SU-DHL-6 (cell line): ENCODE data around the gene FAM111B.
"Not testable (repeated sequence)": the region's sequence is repeated elsewhere in the genome, so short reads cannot be mapped to it uniquely, and the experiment has no call there.

Experiments used
- H2AFZ ChIP-seq: fragments of 200-600 bp; sonication (generic); 2 replicates; pipeline ENCODE4 v1.6.1; 2014; ENCODE audit warnings: low read depth, mild to moderate bottlenecking, moderate library complexity, mixed read lengths, antibody characterized with exemption, low read length; ENCODE audit not compliant: severe bottlenecking
- H3F3A ChIP-seq: fragments of 200-600 bp; shearing (Covaris generic); 2 replicates; pipeline ENCODE4 v1.6.0; 2016; ENCODE audit warnings: antibody characterized with exemption, mild to moderate bottlenecking; ENCODE audit not compliant: insufficient read depth
- H3K27ac ChIP-seq: fragments of 200-600 bp; sonication (generic); 2 replicates; pipeline ENCODE4 v1.5.1; 2016; ENCODE audit warnings: low read depth, mild to moderate bottlenecking, low read length, moderate library complexity, mixed read lengths
- H3K27me3 ChIP-seq: fragments of 200-600 bp; sonication (generic), shearing (Covaris generic); 2 replicates; pipeline ENCODE4 v1.6.0; 2014; ENCODE audit warnings: mild to moderate bottlenecking, low read length
- H3K36me3 ChIP-seq: fragments of 200-600 bp; sonication (generic); 2 replicates; pipeline ENCODE4 v1.6.1; 2014; ENCODE audit warnings: mild to moderate bottlenecking, low read length, mixed read lengths
- H3K4me2 ChIP-seq: fragments of 300-600, 200-600 bp; shearing (Covaris generic), sonication (generic); 2 replicates; pipeline ENCODE4 v1.6.0; 2014; ENCODE audit warnings: low read length, low read depth, mild to moderate bottlenecking; ENCODE audit not compliant: poor library complexity, severe bottlenecking
- H3K4me3 ChIP-seq: fragments of 200-600 bp; sonication (generic); 2 replicates; pipeline ENCODE4 v1.5.1; 2014; ENCODE audit warnings: antibody characterized with exemption, low read length, mild to moderate bottlenecking, mixed read lengths; ENCODE audit not compliant: insufficient read depth, poor library complexity, severe bottlenecking
- H3K79me2 ChIP-seq: fragments of 200-600 bp; sonication (generic); 2 replicates; pipeline ENCODE4 v1.6.1; 2014; ENCODE audit warnings: mild to moderate bottlenecking, low read length, moderate library complexity; ENCODE audit not compliant: insufficient read depth
- H3K9ac ChIP-seq: fragments of 200-600 bp; sonication (generic); 2 replicates; pipeline ENCODE4 v1.7.0; 2014; ENCODE audit warnings: mild to moderate bottlenecking, low read length
- H3K9me2 ChIP-seq: fragments of 200-600 bp; sonication (generic); replicated peaks from 2 replicates; pipeline ENCODE4 v1.6.1; 2014; ENCODE audit warnings: low read length; ENCODE audit not compliant: insufficient read depth
- H3K9me3 ChIP-seq: fragments of 200-600 bp; sonication (generic); 2 replicates; pipeline ENCODE4 v1.6.1; 2014; ENCODE audit warnings: low read length, mixed read lengths; ENCODE audit not compliant: insufficient read depth
- H4K20me1 ChIP-seq: fragments of 200-600 bp; sonication (generic); 2 replicates; pipeline ENCODE4 v1.6.1; 2014; ENCODE audit warnings: low read depth, mild to moderate bottlenecking, antibody characterized with exemption, low read length, moderate library complexity, mixed read lengths
- EZH2phosphoT487 ChIP-seq: fragments of 200-600 bp; sonication (generic), shearing (Covaris generic); conservative IDR thresholded peaks from 2 replicates; pipeline ENCODE4 v1.6.1; 2018; ENCODE audit warnings: mild to moderate bottlenecking, antibody characterized with exemption, low read length, moderate library complexity, mixed read lengths
- TF ChIP-seq, protein P1 (sequence below): fragments of 200-600 bp; sonication (generic); IDR thresholded peaks from one replicate; pipeline ENCODE4 v1.5.1; 2017; ENCODE audit warnings: antibody characterized with exemption, mild to moderate bottlenecking, low read length, moderate library complexity; ENCODE audit not compliant: insufficient read depth, poor library complexity, severe bottlenecking

FAM111B gene

DNA sequence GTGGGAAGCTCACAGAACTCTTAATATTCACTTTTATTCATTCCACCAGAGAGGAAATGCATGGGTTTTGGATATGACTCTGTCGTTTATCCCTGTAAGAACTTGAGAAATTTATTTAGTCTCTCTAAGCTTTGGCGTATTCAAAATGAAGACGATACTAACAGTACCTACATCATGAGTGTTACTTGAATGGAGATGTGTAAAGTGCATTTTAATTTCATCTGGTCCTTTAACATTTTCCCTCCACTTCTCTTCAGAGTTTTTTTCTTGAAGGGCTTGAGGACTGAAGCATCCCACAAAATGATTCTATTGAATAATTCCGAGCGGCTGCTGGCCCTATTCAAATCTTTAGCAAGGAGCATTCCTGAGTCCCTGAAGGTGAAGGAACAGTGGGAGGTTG, 21.0 kb upstream of the FAM111B start, which contains the start of gene GLYATL1B:
GLYATL1B (plus strand) TSS at position 301 of the 400 bp plus-strand sequence; CDS start at position 301, 0 bp downstream.
- not testable (repeated sequence) for H3K9me3 ChIP-seq, H3K9ac ChIP-seq, H3K27ac ChIP-seq, H3K27me3 ChIP-seq, H3K9me2 ChIP-seq, H2AFZ ChIP-seq, H4K20me1 ChIP-seq, H3K79me2 ChIP-seq, H3K4me2 ChIP-seq, H3K4me3 ChIP-seq, H3K36me3 ChIP-seq
- H3F3A ChIP-seq = peaks cover 14% of the 10 kb centered on the region

DNA sequence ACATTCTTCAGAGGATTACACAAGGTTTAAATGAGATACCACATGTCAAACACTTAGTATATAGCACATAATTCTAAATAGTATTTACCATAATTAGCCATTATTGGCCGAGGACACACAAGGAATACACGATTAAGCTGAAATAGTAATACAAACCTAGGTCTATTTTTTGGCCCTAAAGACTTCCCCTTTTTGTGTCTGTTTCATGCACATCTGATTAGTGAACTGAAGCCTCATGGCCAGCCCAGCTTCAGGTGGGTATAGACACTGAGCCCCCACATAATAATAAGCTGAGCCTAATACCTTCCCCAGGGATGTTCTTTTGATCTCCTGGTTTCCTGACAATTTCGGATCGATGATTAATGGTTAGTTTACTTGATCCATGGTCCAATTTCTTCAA, 18.9 kb upstream of the FAM111B start:
- H4K20me1 ChIP-seq = no peaks in the 10 kb centered on the region
- H3F3A ChIP-seq = peaks cover 23% of the 10 kb centered on the region
- H3K9ac ChIP-seq = no peak overlapping the region
- H2AFZ ChIP-seq = no peak overlapping the region
- H3K27ac ChIP-seq = peak overlapping the region; percentile 59
- H3K9me3 ChIP-seq = no peaks in the 10 kb centered on the region
- peaks cover 13% of the 10 kb centered on the region; the same call in 1 of the 2 replicates for H3K36me3 ChIP-seq
- no peak for TF ChIP-seq EZH2phosphoT487
- TF ChIP-seq, protein P1, sequence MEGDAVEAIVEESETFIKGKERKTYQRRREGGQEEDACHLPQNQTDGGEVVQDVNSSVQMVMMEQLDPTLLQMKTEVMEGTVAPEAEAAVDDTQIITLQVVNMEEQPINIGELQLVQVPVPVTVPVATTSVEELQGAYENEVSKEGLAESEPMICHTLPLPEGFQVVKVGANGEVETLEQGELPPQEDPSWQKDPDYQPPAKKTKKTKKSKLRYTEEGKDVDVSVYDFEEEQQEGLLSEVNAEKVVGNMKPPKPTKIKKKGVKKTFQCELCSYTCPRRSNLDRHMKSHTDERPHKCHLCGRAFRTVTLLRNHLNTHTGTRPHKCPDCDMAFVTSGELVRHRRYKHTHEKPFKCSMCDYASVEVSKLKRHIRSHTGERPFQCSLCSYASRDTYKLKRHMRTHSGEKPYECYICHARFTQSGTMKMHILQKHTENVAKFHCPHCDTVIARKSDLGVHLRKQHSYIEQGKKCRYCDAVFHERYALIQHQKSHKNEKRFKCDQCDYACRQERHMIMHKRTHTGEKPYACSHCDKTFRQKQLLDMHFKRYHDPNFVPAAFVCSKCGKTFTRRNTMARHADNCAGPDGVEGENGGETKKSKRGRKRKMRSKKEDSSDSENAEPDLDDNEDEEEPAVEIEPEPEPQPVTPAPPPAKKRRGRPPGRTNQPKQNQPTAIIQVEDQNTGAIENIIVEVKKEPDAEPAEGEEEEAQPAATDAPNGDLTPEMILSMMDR = no peak
- H3K4me2 ChIP-seq = peak overlapping the region; percentile 19
- H3K9me2 ChIP-seq = no peaks in the 10 kb centered on the region
- H3K4me3 ChIP-seq = no peak overlapping the region
- no peaks in the 10 kb centered on the region for H3K27me3 ChIP-seq
- no peaks in the 10 kb centered on the region for H3K79me2 ChIP-seq

DNA sequence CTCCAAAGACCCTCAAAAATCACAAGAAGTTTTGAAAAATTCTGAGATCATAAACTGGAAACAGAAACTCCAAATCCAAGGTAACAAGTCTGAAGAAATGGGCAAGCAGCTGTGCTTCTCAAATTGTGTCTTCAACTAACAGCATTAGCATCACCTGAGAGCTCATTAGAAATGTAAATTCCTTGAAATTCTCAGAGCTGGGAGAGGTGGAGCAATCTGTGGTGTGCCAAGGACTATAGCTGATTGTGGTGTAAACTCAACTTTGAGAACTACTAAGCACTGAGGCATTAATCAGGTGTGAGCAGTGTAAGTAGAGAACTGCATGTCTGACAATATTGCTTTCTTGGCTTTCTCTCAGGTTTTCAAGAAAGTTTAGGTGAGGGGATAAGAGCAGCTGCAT, 13.5 kb upstream of the FAM111B start:
- H3K9me2 ChIP-seq, H4K20me1 ChIP-seq, H3K27ac ChIP-seq, H3K4me2 ChIP-seq, H2AFZ ChIP-seq, H3K4me3 ChIP-seq, H3K9ac ChIP-seq, H3K9me3 ChIP-seq, H3K27me3 ChIP-seq: not testable (repeated sequence)
- H3K36me3 ChIP-seq = peaks cover 36% of the 10 kb centered on the region
- H3K79me2 ChIP-seq = peaks cover 22% of the 10 kb centered on the region
- H3F3A ChIP-seq = peaks cover 51% of the 10 kb centered on the region

DNA sequence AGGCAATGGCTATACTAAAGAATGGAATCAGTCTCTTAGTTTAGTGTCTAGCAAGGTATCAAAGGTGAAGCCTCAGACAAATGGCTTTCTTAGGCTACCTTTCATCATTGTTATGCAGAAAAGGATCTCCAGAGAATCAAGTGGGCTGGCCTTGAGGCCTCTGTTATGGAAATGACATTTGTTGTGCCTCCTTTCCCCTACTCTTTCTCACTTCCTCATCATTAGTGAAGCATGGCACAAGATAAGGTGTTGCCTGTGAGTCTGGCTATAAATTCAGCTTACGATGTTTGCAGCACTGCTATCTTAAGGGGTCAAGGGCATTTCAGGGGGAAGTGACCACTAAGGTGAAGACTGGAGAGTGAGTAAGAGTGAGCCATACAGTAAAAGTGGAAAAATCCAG, 11.8 kb upstream of the FAM111B start:
- Histone ChIP-seq H3K9ac (peak overlapping the region; percentile 56), H3K4me2 (peak overlapping the region; percentile 90), H3K36me3 (peaks cover 44% of the 10 kb centered on the region), H3K27ac (peak overlapping the region; percentile 95), H3F3A (peaks cover 54% of the 10 kb centered on the region), H3K79me2 (peaks cover 36% of the 10 kb centered on the region)
- H4K20me1 ChIP-seq, H2AFZ ChIP-seq, H3K27me3 ChIP-seq, H3K9me2 ChIP-seq, H3K4me3 ChIP-seq, H3K9me3 ChIP-seq: not testable (repeated sequence)

DNA sequence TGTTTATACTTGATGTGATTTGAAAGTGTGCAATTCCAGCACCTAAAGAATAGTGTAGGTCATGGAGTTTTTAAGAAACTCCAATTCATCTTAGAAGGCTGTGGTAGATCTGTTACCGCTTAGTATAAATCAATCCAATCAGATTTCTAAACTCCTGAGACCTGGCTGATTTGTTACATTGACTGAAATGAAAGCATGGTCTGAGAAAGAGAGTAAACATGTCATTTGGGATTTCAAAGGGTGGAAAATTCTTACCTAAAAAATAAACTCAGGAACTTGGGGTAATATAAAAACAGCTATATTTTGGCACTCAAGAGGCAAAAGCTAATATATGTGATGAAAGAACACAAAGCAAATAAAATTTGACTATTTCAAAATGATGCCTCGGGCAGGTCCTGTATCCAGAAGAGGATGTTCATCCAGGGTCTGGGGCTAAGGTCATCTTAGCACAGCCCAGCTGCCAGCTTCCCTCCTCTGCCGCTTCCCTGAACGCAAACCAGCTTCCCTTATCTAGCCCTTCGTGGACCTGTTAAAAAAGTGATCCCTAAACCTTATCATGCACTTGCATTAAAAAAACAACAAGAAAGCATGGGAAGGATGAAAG, 11.0 kb upstream of the FAM111B start:
- Histone ChIP-seq H3F3A (peaks cover 57% of the 10 kb centered on the region), H3K79me2 (peaks cover 44% of the 10 kb centered on the region), H3K9ac (peak overlapping the region; percentile 56), H3K4me3 (peak overlapping the region; percentile 57), H3K27ac (peak overlapping the region; percentile 95), H3K36me3 (peaks cover 48% of the 10 kb centered on the region), H3K4me2 (peak overlapping the region; percentile 90)
- H3K27me3 ChIP-seq, H4K20me1 ChIP-seq, H3K9me2 ChIP-seq, H2AFZ ChIP-seq, H3K9me3 ChIP-seq: not testable (repeated sequence)
